K562 (cell line): ENCODE data around the gene MLLT1. TPM values are rescaled to one million over a fixed set of nuclear protein-coding genes. Genes with fewer than 3 reads are reported as not detected.

Source experiments
- BCOR ChIP-seq: fragments of 450-650 bp; IDR thresholded peaks from 2 replicates; pipeline ENCODE4 v1.6.1; 2016
- BHLHE40 ChIP-seq: IDR thresholded peaks from 2 replicates; pipeline ENCODE4 v1.6.1; 2011; ENCODE audit warnings: low read length, improper control_type of control experiment
- CBX5 ChIP-seq: IDR thresholded peaks from 2 replicates; pipeline ENCODE4 v1.6.1; 2014; ENCODE audit warnings: low read depth, borderline replicate concordance
- CLOCK ChIP-seq: fragments of 250-450 bp; sonication (Bioruptor Pico); IDR thresholded peaks from 2 replicates; pipeline ENCODE4 v1.4.0; 2020; ENCODE audit warnings: mild to moderate bottlenecking, moderate library complexity, borderline replicate concordance
- CUX1 ChIP-seq: fragments of 200-800 bp; sonication (Bioruptor generic); IDR thresholded peaks from 2 replicates; pipeline ENCODE4 v1.6.1; 2016; ENCODE audit warnings: missing genetic modification characterization, missing compliant biosample characterization
- DNMT1 ChIP-seq: fragments of 450-650 bp; IDR thresholded peaks from 2 replicates; pipeline ENCODE4 v1.6.1; 2016; ENCODE audit warnings: antibody characterized with exemption, mild to moderate bottlenecking
- EHMT2 ChIP-seq: fragments of 450-650 bp; IDR thresholded peaks from 2 replicates; pipeline ENCODE4 v1.6.1; 2018; ENCODE audit warnings: antibody characterized with exemption
- ETV5 ChIP-seq: sonication (generic); formaldehyde crosslinking; IDR thresholded peaks from 2 replicates; pipeline ENCODE4 v1.4.0; 2020; ENCODE audit warnings: low read depth, mild to moderate bottlenecking, missing genetic modification reagents
- FOXJ3 ChIP-seq: sonication (generic); formaldehyde crosslinking; IDR thresholded peaks from 2 replicates; pipeline ENCODE4 v1.4.0; 2020; ENCODE audit warnings: mild to moderate bottlenecking, missing genetic modification reagents
- GABPB1 ChIP-seq: sonication (generic); formaldehyde crosslinking; IDR thresholded peaks from 2 replicates; pipeline ENCODE4 v1.8.0; 2022; ENCODE audit warnings: mild to moderate bottlenecking, missing genetic modification reagents
- MCM3 ChIP-seq: fragments of 450-650 bp; IDR thresholded peaks from 2 replicates; pipeline ENCODE4 v1.6.1; 2016
- MTA3 ChIP-seq: fragments of 450-650 bp; formaldehyde crosslinking; IDR thresholded peaks from 2 replicates; pipeline ENCODE4 v1.6.1; 2017; ENCODE audit warnings: mild to moderate bottlenecking, borderline replicate concordance
- MYNN ChIP-seq, 2 experiments: sonication (generic); formaldehyde crosslinking in 1 of 2; IDR thresholded peaks; 2 replicates each; pipeline versions ENCODE4 v1.5.0 to v1.6.1; 2016 to 2020; ENCODE audit warnings: antibody characterized with exemption in 1 of 2, missing genetic modification reagents in 1 of 2
- NR2C1 ChIP-seq, 2 experiments: fragments of 450-650 bp; IDR thresholded peaks; 2 replicates each; pipeline ENCODE4 v1.6.1; 2017; ENCODE audit warnings: mild to moderate bottlenecking in 2 of 2, antibody characterized with exemption in 1 of 2, inconsistent platforms in 1 of 2, missing compliant biosample characterization in 1 of 2, missing genetic modification characterization in 1 of 2
- PTTG1 ChIP-seq: fragments of 450-650 bp; IDR thresholded peaks from 2 replicates; pipeline ENCODE4 v1.6.1; 2016; ENCODE audit warnings: low read depth, mild to moderate bottlenecking, missing genetic modification characterization, missing compliant biosample characterization
- SRSF9 ChIP-seq: fragments of 200-400 bp; formaldehyde crosslinking; IDR thresholded peaks from 2 replicates; pipeline ENCODE4 v1.6.1; 2017; ENCODE audit warnings: low read depth, low read length, borderline replicate concordance
- SUPT5H ChIP-seq: fragments of 450-650 bp; IDR thresholded peaks from 2 replicates; pipeline ENCODE4 v1.6.1; 2016
- TRIM28 ChIP-seq: fragments of 450-650 bp; IDR thresholded peaks from 2 replicates; pipeline ENCODE4 v1.6.1; 2017
- ZFP36 ChIP-seq: fragments of 150-350 bp; IDR thresholded peaks from 2 replicates; pipeline ENCODE4 v1.6.1; 2018; ENCODE audit warnings: low read length, low read depth; ENCODE audit not compliant: partially characterized antibody
- ZNF354B ChIP-seq: fragments of 250-450 bp; sonication (Bioruptor Pico); IDR thresholded peaks from 2 replicates; pipeline ENCODE4 v1.4.0; 2020
- ZNF512 ChIP-seq: IDR thresholded peaks from 2 replicates; pipeline ENCODE4 v1.6.1; 2016; ENCODE audit warnings: missing genetic modification characterization, missing compliant biosample characterization
- ZNF583 ChIP-seq: fragments of 250-450 bp; sonication (Bioruptor Pico); IDR thresholded peaks from 2 replicates; pipeline ENCODE4 v1.4.0; 2020
- ZNF717 ChIP-seq: fragments of 250-450 bp; sonication (Bioruptor Pico); IDR thresholded peaks from 2 replicates; pipeline ENCODE4 v1.5.0; 2021
- polyA plus RNA-seq, 8 experiments: library from polyadenylated mRNA; depleted of rRNA in 4 of 8; stranded (reverse) in 5 of 8; unstranded in 3 of 8; fragments of >200 nt; fragmentation: Nextera tagmentation in 2 of 8; fragmentation: Illumina TruSeq in 1 of 8; extraction: Ambion mirVana in 2 of 8; extraction: Trizol in 1 of 8; gene quantifications; 2 replicates each; pipeline versions ENCODE4 v1.2.1 to v1.2.3, GENCODE V29; 2011 to 2014; ENCODE audit warnings: inconsistent platforms in 1 of 8, missing spikeins in 1 of 8
- total RNA-seq, 7 experiments: library from RNA; depleted of rRNA in 6 of 7; stranded (reverse); fragments of >200 nt in 6 of 7; fragmentation: Illumina TruSeq in 2 of 7; extraction: Trizol in 2 of 7; gene quantifications; 2 replicates each; pipeline versions ENCODE4 v1.2.1 to v1.2.3, GENCODE V29; 2011 to 2021; ENCODE audit warnings: low replicate concordance in 1 of 7

The MLLT1 gene
- total and polyA plus RNA-seq, 9 of the 15 experiments (the other 6 are each of a cell fraction or from before 2014, with no cell fraction given) = 0.23 to 63.5 (median 15.4) TPM

GRCh38 chr19:6292006-6292405, 12.2 kb upstream of the MLLT1 start (continued):
- TF ChIP-seq CBX5 (peak; percentile 100), ZFP36 (peak; percentile 92), ZNF354B (no peak), TRIM28 (peak; percentile 100), SUPT5H (no peak), EHMT2 (no peak), ZNF583 (no peak), PTTG1 (tag) (no peak), ZNF717 (CRISPR knock-in tag) (no peak), CLOCK (no peak), BHLHE40 (0 out of 2 replicates have a peak, but pooled peaks have one; percentile 29), ZNF512 (tag) (no peak), MCM3 (no peak), NR2C1 (IDR thresholded peaks at IDR 0.05) (peak; percentile 33; the same call in 1 of the 2 replicates), NR2C1 (tag; IDR thresholded peaks at IDR 0.05) (no peak), GABPB1 (no peak), DNMT1 (no peak), FOXJ3 (CRISPR knock-in tag) (no peak), CUX1 (CRISPR knock-in tag) (no peak), ETV5 (CRISPR knock-in tag) (no peak), MYNN (IDR thresholded peaks at IDR 0.05) (0 out of 2 replicates have a peak, but pooled peaks have one; percentile 29), MYNN (CRISPR knock-in tag; IDR thresholded peaks at IDR 0.05) (no peak), MTA3 (peak; percentile 84; the same call in 1 of the 2 replicates), SRSF9 (no peak), BCOR (no peak)
